ENCODE measurements around the gene PACRG. TPM values are rescaled to one million over a fixed set of nuclear protein-coding genes. Genes with fewer than 3 reads are reported as not detected.

PACRG gene
- total RNA-seq, 1 experiment from 2014 or later = not detected

GRCh38 chr6:162785632-162786242, 58.0 kb downstream of the PACRG start:
- DNase-seq = no peak
- Histone ChIP-seq H3K36me3 (ENCODE audit: control insufficient read depth, insufficient read depth, low read length) (no peaks in the 10 kb centered on the region), H3K4me1 (no peaks in the 10 kb centered on the region), H3K9me3 (no peaks in the 10 kb centered on the region; the same call in 1 of the 2 replicates), H3K4me3 (ENCODE audit: low read depth, low read length) (no peak overlapping the region), H3K27me3 (replicated peaks; ENCODE audit: control insufficient read depth, insufficient read depth, low read length) (no peaks in the 10 kb centered on the region)
- ChIA-PET CTCF (no interaction called here), POLR2A (no interaction called here)
- intact Hi-C loops (cut with micrococcal nuclease; ENCODE audit: unreplicated experiment) = no loop called here
- peaks cover 6% of the 10 kb centered on the region for H3K9me3 Mint-ChIP-seq (ENCODE audit: unreplicated experiment)
- no peak overlapping the region for H3K27ac Mint-ChIP-seq (ENCODE audit: unreplicated experiment)
- H3K4me1 Mint-ChIP-seq (ENCODE audit: low read depth, unreplicated experiment) = no peaks in the 10 kb centered on the region
- no TSS peak for BruUV-seq (replicated peaks)
- H3K27me3 Mint-ChIP-seq (ENCODE audit: insufficient read depth, unreplicated experiment) = no peaks in the 10 kb centered on the region
- no peak for TF ChIP-seq CTCF (IDR thresholded peaks at IDR 0.05; ENCODE audit: insufficient read depth in 1 of 2, low read depth in 1 of 2, low read length in 1 of 2, severe bottlenecking in 1 of 2, unreplicated experiment in 1 of 2)
- H3K4me3 Mint-ChIP-seq (ENCODE audit: unreplicated experiment) = no peak overlapping the region
- H3K36me3 Mint-ChIP-seq (ENCODE audit: insufficient read depth, unreplicated experiment) = no peaks in the 10 kb centered on the region

GRCh38 chr6:162798546-162799266, 70.9 kb downstream of the PACRG start:
- DNase-seq = no peak
- H3K36me3 Mint-ChIP-seq (ENCODE audit: insufficient read depth, unreplicated experiment) = no peaks in the 10 kb centered on the region
- intact Hi-C loops (cut with micrococcal nuclease; ENCODE audit: unreplicated experiment) = no loop called here
- ChIA-PET POLR2A (no interaction called here), CTCF (no interaction called here)
- no peak overlapping the region for H3K4me3 Mint-ChIP-seq (ENCODE audit: unreplicated experiment)
- H3K27ac Mint-ChIP-seq (ENCODE audit: unreplicated experiment) = no peak overlapping the region
- Histone ChIP-seq H3K4me3 (ENCODE audit: low read depth, low read length) (no peak overlapping the region), H3K36me3 (ENCODE audit: control insufficient read depth, insufficient read depth, low read length) (no peaks in the 10 kb centered on the region), H3K27me3 (replicated peaks; ENCODE audit: control insufficient read depth, insufficient read depth, low read length) (no peaks in the 10 kb centered on the region), H3K4me1 (no peaks in the 10 kb centered on the region), H3K9me3 (no peaks in the 10 kb centered on the region)
- no peaks in the 10 kb centered on the region for H3K9me3 Mint-ChIP-seq (ENCODE audit: unreplicated experiment)
- no peak for TF ChIP-seq CTCF (IDR thresholded peaks at IDR 0.05; ENCODE audit: insufficient read depth in 1 of 2, low read depth in 1 of 2, low read length in 1 of 2, severe bottlenecking in 1 of 2, unreplicated experiment in 1 of 2)
- peaks cover 7% of the 10 kb centered on the region for H3K27me3 Mint-ChIP-seq (ENCODE audit: insufficient read depth, unreplicated experiment)
- H3K4me1 Mint-ChIP-seq (ENCODE audit: low read depth, unreplicated experiment) = no peaks in the 10 kb centered on the region
- no TSS peak for BruUV-seq (replicated peaks)

- no peak for TF ChIP-seq CTCF (IDR thresholded peaks at IDR 0.05; ENCODE audit: insufficient read depth in 1 of 2, low read depth in 1 of 2, low read length in 1 of 2, severe bottlenecking in 1 of 2, unreplicated experiment in 1 of 2)
- Mint-ChIP-seq H3K36me3 (ENCODE audit: insufficient read depth, unreplicated experiment) (no peaks in the 10 kb centered on the region), H3K27me3 (ENCODE audit: insufficient read depth, unreplicated experiment) (peaks cover 5% of the 10 kb centered on the region), H3K9me3 (ENCODE audit: unreplicated experiment) (no peaks in the 10 kb centered on the region), H3K4me1 (ENCODE audit: low read depth, unreplicated experiment) (no peaks in the 10 kb centered on the region), H3K27ac (ENCODE audit: unreplicated experiment) (no peak overlapping the region), H3K4me3 (ENCODE audit: unreplicated experiment) (no peak overlapping the region)
- no peaks in the 10 kb centered on the region for H3K4me1 ChIP-seq
- H3K4me3 ChIP-seq (ENCODE audit: low read depth, low read length) = no peak overlapping the region
- H3K36me3 ChIP-seq (ENCODE audit: control insufficient read depth, insufficient read depth, low read length) = no peaks in the 10 kb centered on the region
- H3K27me3 ChIP-seq (replicated peaks; ENCODE audit: control insufficient read depth, insufficient read depth, low read length) = no peaks in the 10 kb centered on the region
- ChIA-PET POLR2A (no interaction called here), CTCF (no interaction called here)
- no peak for DNase-seq
- no peaks in the 10 kb centered on the region for H3K9me3 ChIP-seq
- no TSS peak for BruUV-seq (replicated peaks)
- intact Hi-C loops (cut with micrococcal nuclease; ENCODE audit: unreplicated experiment) = no loop called here
Observed at GRCh38 chr6:162814426-162814973, 86.7 kb downstream of the PACRG start.

All from Caco-2 (cell line).